Brain microvascular endothelial cell (primary cell): Measurements from ENCODE around the gene CNKSR2.

Experiments
- DNase-seq: peaks from one replicate; pipeline ENCODE4 v3.0.0-alpha.2; 2020
- H3K27ac ChIP-seq: fragments of 250-450 bp; sonication (Bioruptor Pico); 2 replicates; pipeline ENCODE4 v1.5.1; 2020; ENCODE audit warnings: mild to moderate bottlenecking, moderate library complexity
- H3K27me3 ChIP-seq: fragments of 250-450 bp; sonication (Bioruptor Pico); replicated peaks from 2 replicates; pipeline ENCODE4 v1.5.1; 2020; ENCODE audit warnings: mild to moderate bottlenecking
- H3K36me3 ChIP-seq: fragments of 250-450 bp; sonication (Bioruptor Pico); replicated peaks from 2 replicates; pipeline ENCODE4 v1.5.1; 2020; ENCODE audit warnings: mild to moderate bottlenecking
- H3K4me3 ChIP-seq: 2 replicates; pipeline ENCODE4 v1.5.1; 2011; ENCODE audit warnings: low read depth, mild to moderate bottlenecking, control low read depth, low read length, moderate library complexity
- CTCF ChIP-seq: IDR thresholded peaks from 2 replicates; pipeline ENCODE4 v1.5.1; 2011; ENCODE audit warnings: low read depth, mild to moderate bottlenecking, moderate library complexity, low read length, control low read depth, inconsistent platforms; ENCODE audit errors: missing control alignments
- in situ Hi-C: cut with HindIII; loops from 2 replicates; pipeline ENCODE4 v1.10.0; 2017; ENCODE audit warnings: low sequenced_read_pairs, low pct_ligation_motif_present

The CNKSR2 gene

GRCh38 chrX:21658746-21659145 lies 284.5 kb downstream of the CNKSR2 start:
- Histone ChIP-seq H3K4me3 (peak overlapping the region; percentile 30), H3K27me3 (no peaks in the 10 kb centered on the region), H3K27ac (no peak overlapping the region), H3K36me3 (no peaks in the 10 kb centered on the region)
- in situ Hi-C loops: no loop called here
- DNase-seq: no peak
- no peak for TF ChIP-seq CTCF

- Histone ChIP-seq H3K36me3 (no peaks in the 10 kb centered on the region), H3K27me3 (no peaks in the 10 kb centered on the region), H3K4me3 (no peak overlapping the region), H3K27ac (no peak overlapping the region)
- TF ChIP-seq CTCF: no peak
- in situ Hi-C loops: no loop called here
- no peak for DNase-seq
Measured at GRCh38 chrX:21659320-21659719, 285.1 kb downstream of the CNKSR2 start.

- no peak for DNase-seq
- Histone ChIP-seq H3K36me3 (no peaks in the 10 kb centered on the region), H3K27ac (no peak overlapping the region), H3K4me3 (no peak overlapping the region), H3K27me3 (no peaks in the 10 kb centered on the region)
- TF ChIP-seq CTCF: no peak
- in situ Hi-C loops: no loop called here
Measured at GRCh38 chrX:21660156-21660555, 285.9 kb downstream of the CNKSR2 start.

GRCh38 chrX:21661316-21661715 lies 287.1 kb downstream of the CNKSR2 start:
- Histone ChIP-seq H3K4me3 (no peak overlapping the region), H3K36me3 (no peaks in the 10 kb centered on the region), H3K27ac (no peak overlapping the region), H3K27me3 (no peaks in the 10 kb centered on the region)
- in situ Hi-C loops: no loop called here
- TF ChIP-seq CTCF: no peak
- DNase-seq: no peak

- no peak overlapping the region for H3K27ac ChIP-seq
- TF ChIP-seq CTCF: no peak
- no peak overlapping the region for H3K4me3 ChIP-seq
- in situ Hi-C loops: no loop called here
- no peak for DNase-seq
- no peaks in the 10 kb centered on the region for H3K36me3 ChIP-seq
- H3K27me3 ChIP-seq: no peaks in the 10 kb centered on the region
Measured at GRCh38 chrX:21662761-21663160, 288.5 kb downstream of the CNKSR2 start.

GRCh38 chrX:21666252-21666651 lies 292.0 kb downstream of the CNKSR2 start:
- H3K36me3 ChIP-seq: no peaks in the 10 kb centered on the region
- DNase-seq: no peak
- TF ChIP-seq CTCF: no peak
- no peak overlapping the region for H3K27ac ChIP-seq
- H3K4me3 ChIP-seq: no peak overlapping the region
- in situ Hi-C loops: no loop called here
- H3K27me3 ChIP-seq: no peaks in the 10 kb centered on the region
